Measurements from ENCODE around the gene CGB5.

- TF ChIP-seq ELK1 (IDR thresholded peaks at IDR 0.05; ENCODE audit: low read depth, low read length): no peak
- TF ChIP-seq CTCF (IDR thresholded peaks at IDR 0.05): no peak
- TF ChIP-seq POLR2A (IDR thresholded peaks at IDR 0.05; ENCODE audit: low read length): no peak
- no peak for TF ChIP-seq MYC (IDR thresholded peaks at IDR 0.05; ENCODE audit: borderline replicate concordance, low read length)
- no peak for TF ChIP-seq CHD2 (IDR thresholded peaks at IDR 0.05; ENCODE audit: low read length, partially characterized antibody)
- no peak for TF ChIP-seq MAFK (IDR thresholded peaks at IDR 0.05; ENCODE audit: partially characterized antibody)
- no peak for TF ChIP-seq ATOH8 (CRISPR knock-in tag; IDR thresholded peaks at IDR 0.05; ENCODE audit: low read depth)
- TF ChIP-seq HMGXB4 (CRISPR knock-in tag; IDR thresholded peaks at IDR 0.05; ENCODE audit: borderline replicate concordance): no peak
- no peak for TF ChIP-seq CBX8 (IDR thresholded peaks at IDR 0.05)
- TF ChIP-seq TFCP2L1 (CRISPR knock-in tag; IDR thresholded peaks at IDR 0.05): no peak
- no peak for TF ChIP-seq RFX5 (IDR thresholded peaks at IDR 0.05)
- no peak for TF ChIP-seq NR3C1 (IDR thresholded peaks at IDR 0.05)
- TF ChIP-seq EP300 (IDR thresholded peaks at IDR 0.05): no peak
- TF ChIP-seq USF2 (IDR thresholded peaks at IDR 0.05): no peak
These were observed 33.2 kb upstream of the CGB5 start for GRCh38 chr19:49010453-49010852.

All from A549 (cell line).